ENCODE results near the gene SLAMF1. TPM values are rescaled to one million over a fixed set of nuclear protein-coding genes. Genes with fewer than 3 reads are reported as not detected.
A peak's percentile ranks its signal among the peaks of the same experiment; 100 is the strongest.
"Not testable (repeated sequence)": the region's sequence is repeated elsewhere in the genome, so short reads cannot be mapped to it uniquely, and the experiment has no call there.

The SLAMF1 gene
- total and polyA plus RNA-seq, 11 donors, result 0.14 to 4.3 (median 0.60) TPM; not detected in 5

DNA sequence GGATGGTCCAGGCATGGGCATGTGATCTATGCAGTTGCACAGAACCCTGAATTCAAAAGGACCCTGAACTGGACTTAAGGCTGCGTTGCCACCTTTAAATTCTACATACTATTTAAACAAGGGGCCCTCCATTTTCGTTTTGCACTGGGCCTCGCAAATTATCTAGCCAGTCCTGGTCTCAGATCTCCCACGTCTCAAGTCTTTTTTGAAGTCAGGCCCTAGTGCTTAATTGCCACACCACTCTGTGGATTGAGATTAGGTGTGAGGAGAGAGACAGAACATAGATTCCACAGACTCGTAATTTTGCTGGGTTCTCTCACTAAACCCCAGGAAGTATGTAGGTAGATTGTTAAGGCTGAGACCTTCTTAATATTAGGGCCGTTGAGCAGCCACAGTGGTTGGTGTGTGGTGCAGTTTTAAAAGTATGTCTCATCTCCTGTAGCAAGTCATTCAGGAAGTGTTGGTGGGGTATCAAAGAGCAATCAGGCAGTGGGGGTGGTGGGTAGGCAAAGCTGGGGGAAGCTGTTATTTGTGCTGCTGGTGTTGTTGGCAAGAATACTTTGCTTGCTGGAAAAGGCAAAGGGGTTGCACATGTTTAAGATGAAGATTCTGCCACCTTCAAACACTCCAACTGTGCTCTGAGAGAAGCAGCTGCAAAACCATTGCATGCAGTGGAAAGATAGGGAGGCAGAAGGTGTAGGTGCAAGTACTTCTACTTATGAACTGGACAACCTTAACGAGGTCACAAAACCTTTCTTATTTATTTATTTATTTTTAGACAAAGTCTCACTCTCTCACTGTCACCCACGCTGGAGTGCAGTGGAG is 78.8 kb downstream of the SLAMF1 start:
- H3K4me3 ChIP-seq, result no peak overlapping the region
- DNase-seq, result no peak
- WGBS, 4 donors, result 52 to 77% (median 62%) methylated on average over 8 of the region's 8 CpGs
- peaks cover 0 to 11% (median 1%) of the 10 kb centered on the region in 12 donors for H3K9me3 ChIP-seq
- peaks cover 0 to 18% (median 0%) of the 10 kb centered on the region in 9 donors for H3K36me3 ChIP-seq
- H3K27ac ChIP-seq, result peak overlapping the region in 1 of 12 donors; percentile 81
- intact Hi-C loops (cut with DNase I), result no loop called here
- no peak for TF ChIP-seq POLR2A (IDR thresholded peaks at IDR 0.05)
- TF ChIP-seq, protein P1, sequence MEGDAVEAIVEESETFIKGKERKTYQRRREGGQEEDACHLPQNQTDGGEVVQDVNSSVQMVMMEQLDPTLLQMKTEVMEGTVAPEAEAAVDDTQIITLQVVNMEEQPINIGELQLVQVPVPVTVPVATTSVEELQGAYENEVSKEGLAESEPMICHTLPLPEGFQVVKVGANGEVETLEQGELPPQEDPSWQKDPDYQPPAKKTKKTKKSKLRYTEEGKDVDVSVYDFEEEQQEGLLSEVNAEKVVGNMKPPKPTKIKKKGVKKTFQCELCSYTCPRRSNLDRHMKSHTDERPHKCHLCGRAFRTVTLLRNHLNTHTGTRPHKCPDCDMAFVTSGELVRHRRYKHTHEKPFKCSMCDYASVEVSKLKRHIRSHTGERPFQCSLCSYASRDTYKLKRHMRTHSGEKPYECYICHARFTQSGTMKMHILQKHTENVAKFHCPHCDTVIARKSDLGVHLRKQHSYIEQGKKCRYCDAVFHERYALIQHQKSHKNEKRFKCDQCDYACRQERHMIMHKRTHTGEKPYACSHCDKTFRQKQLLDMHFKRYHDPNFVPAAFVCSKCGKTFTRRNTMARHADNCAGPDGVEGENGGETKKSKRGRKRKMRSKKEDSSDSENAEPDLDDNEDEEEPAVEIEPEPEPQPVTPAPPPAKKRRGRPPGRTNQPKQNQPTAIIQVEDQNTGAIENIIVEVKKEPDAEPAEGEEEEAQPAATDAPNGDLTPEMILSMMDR (IDR thresholded peaks at IDR 0.05), result no peak
- H3K4me1 ChIP-seq, result peaks cover 0 to 90% (median 0%) of the 10 kb centered on the region in 12 donors
- peaks cover 0 to 3% (median 0%) of the 10 kb centered on the region in 9 donors for H3K27me3 ChIP-seq
- ATAC-seq, result no peak

DNA sequence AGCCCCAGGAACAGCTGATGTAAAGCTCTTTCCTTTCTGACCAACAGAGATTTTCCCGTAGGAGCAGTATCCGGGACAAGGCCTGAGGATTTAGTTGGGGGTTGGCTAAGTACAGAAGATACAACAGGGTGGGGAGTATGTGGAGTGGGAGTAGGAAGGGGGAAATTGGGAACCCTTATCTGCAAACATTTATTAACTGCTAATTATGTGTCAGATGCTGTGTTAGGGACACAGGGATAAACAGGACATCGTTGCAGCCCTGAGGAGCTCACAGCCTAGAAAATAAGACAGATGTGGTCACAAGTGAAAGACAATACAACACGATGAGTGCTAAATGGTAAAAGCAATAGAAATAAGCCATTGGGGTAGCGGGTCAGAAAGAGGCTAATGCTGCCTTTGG is 79.5 kb downstream of the SLAMF1 start:
- peak overlapping the region in 1 of 12 donors; percentile 81 for H3K27ac ChIP-seq
- DNase-seq, result no peak
- H3K4me1 ChIP-seq, result peaks cover 0 to 83% (median 0%) of the 10 kb centered on the region in 12 donors
- no peak for TF ChIP-seq POLR2A (IDR thresholded peaks at IDR 0.05)
- TF ChIP-seq, protein P1 (IDR thresholded peaks at IDR 0.05), result no peak
- ATAC-seq, result no peak
- peaks cover 0 to 20% (median 0%) of the 10 kb centered on the region in 9 donors for H3K36me3 ChIP-seq
- intact Hi-C loops (cut with DNase I), result no loop called here
- H3K4me3 ChIP-seq, result no peak overlapping the region
- WGBS, 4 donors, result 69 to 72% (median 71%) methylated on average over 5 of the region's 5 CpGs
- peaks cover 0 to 18% (median 2%) of the 10 kb centered on the region in 12 donors for H3K9me3 ChIP-seq
- no peaks in the 10 kb centered on the region for H3K27me3 ChIP-seq

DNA sequence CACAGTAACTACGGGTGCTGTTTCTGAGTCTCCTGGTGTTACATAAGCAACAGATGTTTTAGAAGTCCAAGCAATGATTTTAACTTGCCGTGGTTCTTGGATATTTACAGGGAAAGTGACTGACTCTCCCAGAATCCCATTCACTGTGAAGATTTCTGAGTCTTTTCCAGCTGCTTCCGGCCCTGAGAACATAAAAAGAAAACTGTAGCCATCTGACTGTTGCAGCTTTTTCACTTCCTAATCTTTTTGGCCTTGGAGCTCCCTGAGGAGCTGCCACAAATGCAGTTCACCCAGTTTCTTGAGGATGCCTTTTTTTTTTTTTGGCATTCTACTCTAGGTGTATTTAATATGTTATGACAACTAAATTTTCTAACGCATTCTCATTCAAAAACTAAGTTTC is 81.3 kb downstream of the SLAMF1 start:
- H3K4me1 ChIP-seq, result peaks cover 0 to 82% (median 0%) of the 10 kb centered on the region in 12 donors
- intact Hi-C loops (cut with DNase I), result no loop called here
- WGBS, 4 donors, result 45 to 60% (median 50%) methylated on average over 4 of the region's 4 CpGs
- peaks cover 0 to 21% (median 2%) of the 10 kb centered on the region in 12 donors for H3K9me3 ChIP-seq
- H3K4me3 ChIP-seq, result peak overlapping the region in 2 of 12 donors; percentile 1 to 4
- H3K27ac ChIP-seq, result peak overlapping the region in 1 of 12 donors; percentile 81
- TF ChIP-seq, protein P1 (IDR thresholded peaks at IDR 0.05), result no peak
- TF ChIP-seq POLR2A (IDR thresholded peaks at IDR 0.05), result no peak
- H3K36me3 ChIP-seq, result peaks cover 0 to 20% (median 0%) of the 10 kb centered on the region in 9 donors
- DNase-seq (peak in 1 of 5 donors; percentile 25), ATAC-seq (peak in 1 of 4 donors; percentile 20)
- no peaks in the 10 kb centered on the region for H3K27me3 ChIP-seq

DNA sequence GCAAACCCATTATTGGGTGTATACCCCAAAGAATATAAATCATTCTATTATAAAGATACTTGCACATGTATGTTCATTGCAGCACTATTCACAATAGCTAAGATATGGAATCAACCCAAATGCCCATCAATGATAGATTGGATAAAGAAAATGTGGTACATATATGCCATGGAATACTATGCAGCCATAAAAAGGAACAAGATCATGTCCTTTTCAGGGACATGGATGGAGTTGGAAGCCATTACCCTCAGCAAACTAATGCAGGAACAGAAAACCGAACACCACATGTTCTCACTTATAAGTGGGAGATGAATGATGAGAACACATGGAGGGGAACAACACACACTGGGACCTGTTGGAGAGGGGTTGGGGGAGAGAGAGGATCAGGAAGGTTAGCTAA is 83.6 kb downstream of the SLAMF1 start:
- intact Hi-C loops (cut with DNase I); H3K27me3 ChIP-seq; H3K27ac ChIP-seq; ATAC-seq; DNase-seq; H3K4me3 ChIP-seq: not testable (repeated sequence)
- 64 to 76% (median 70%) methylated on average over 1 of the region's 1 CpG for WGBS, 4 donors
- Histone ChIP-seq H3K36me3 (peaks cover 0 to 20% (median 0%) of the 10 kb centered on the region in 9 donors), H3K9me3 (peaks cover 0 to 21% (median 2%) of the 10 kb centered on the region in 12 donors), H3K4me1 (peaks cover 0 to 75% (median 0%) of the 10 kb centered on the region in 12 donors)

DNA sequence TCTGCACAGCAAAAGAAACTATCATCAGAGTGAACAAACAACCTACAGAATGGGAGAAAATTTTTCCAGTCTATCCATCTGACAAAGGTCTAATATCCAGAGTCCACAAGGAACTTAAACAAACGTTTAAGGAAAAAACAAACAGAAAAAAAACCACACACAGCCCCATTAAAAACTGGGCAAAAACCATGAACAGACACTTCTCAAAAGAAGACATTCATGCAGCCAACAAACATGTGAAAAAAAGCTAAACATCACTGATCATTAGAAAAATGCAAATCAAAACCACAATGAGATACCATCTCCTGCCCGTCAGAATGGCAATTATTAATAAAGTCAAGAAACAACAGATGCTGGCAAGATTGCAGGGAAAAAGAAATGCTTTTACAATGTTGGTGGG is 84.1 kb downstream of the SLAMF1 start:
- ATAC-seq; intact Hi-C loops (cut with DNase I); H3K27me3 ChIP-seq; H3K4me3 ChIP-seq; DNase-seq; H3K27ac ChIP-seq: not testable (repeated sequence)
- peaks cover 0 to 70% (median 0%) of the 10 kb centered on the region in 12 donors for H3K4me1 ChIP-seq
- peaks cover 0 to 21% (median 2%) of the 10 kb centered on the region in 12 donors for H3K9me3 ChIP-seq
- WGBS, 4 donors, result 77 to 82% (median 81%) methylated on average over 2 of the region's 2 CpGs
- peaks cover 0 to 20% (median 0%) of the 10 kb centered on the region in 9 donors for H3K36me3 ChIP-seq
